ENCODE results near the gene NFIC.

The NFIC gene

GRCh38 chr19:3402631-3403443, 36.5 kb downstream of the NFIC start:
- H3K4me3 ChIP-seq (replicated peaks in 1 of 2; ENCODE audit: low read depth in 2 of 2, low read length in 2 of 2): no peak overlapping the region
- no peak for DNase-seq (ENCODE audit: low read depth in 2 of 2)
- TF ChIP-seq CTCF (IDR thresholded peaks at IDR 0.05; ENCODE audit: low read depth, low read length): no peak

- DNase-seq (ENCODE audit: low read depth in 2 of 2): peak; percentile 92 to 99
- peak overlapping the region in 1 of 2 donors; percentile 22 for H3K4me3 ChIP-seq (replicated peaks in 1 of 2; ENCODE audit: low read depth in 2 of 2, low read length in 2 of 2)
- TF ChIP-seq CTCF (IDR thresholded peaks at IDR 0.05; ENCODE audit: low read depth, low read length): no peak
Observed at GRCh38 chr19:3403489-3404323, 37.3 kb downstream of the NFIC start.

GRCh38 chr19:3404324-3405260, 38.2 kb downstream of the NFIC start:
- TF ChIP-seq CTCF (IDR thresholded peaks at IDR 0.05; ENCODE audit: low read depth, low read length): no peak
- H3K4me3 ChIP-seq (replicated peaks in 1 of 2; ENCODE audit: low read depth in 2 of 2, low read length in 2 of 2): peak overlapping the region; percentile 5 to 21
- peak; percentile 91 to 93 for DNase-seq (ENCODE audit: low read depth in 2 of 2)

- no peak overlapping the region for H3K4me3 ChIP-seq (replicated peaks in 1 of 2; ENCODE audit: low read depth in 2 of 2, low read length in 2 of 2)
- DNase-seq (ENCODE audit: low read depth in 2 of 2): no peak
- TF ChIP-seq CTCF (IDR thresholded peaks at IDR 0.05; ENCODE audit: low read depth, low read length): no peak
Observed at GRCh38 chr19:3405261-3405653, 38.9 kb downstream of the NFIC start.

GRCh38 chr19:3406571-3407111, 40.3 kb downstream of the NFIC start:
- TF ChIP-seq CTCF (IDR thresholded peaks at IDR 0.05; ENCODE audit: low read depth, low read length): no peak

More at GRCh38 chr19:3406571-3407111, 40.3 kb downstream of the NFIC start:
- no peak for DNase-seq (ENCODE audit: low read depth in 2 of 2)
- no peak overlapping the region for H3K4me3 ChIP-seq (replicated peaks in 1 of 2; ENCODE audit: low read depth in 2 of 2, low read length in 2 of 2)

All from cardiac fibroblast (primary cell).